Calu3 (cell line): ENCODE results near the gene EMP3. TPM values are rescaled to one million over a fixed set of nuclear protein-coding genes. Genes with fewer than 3 reads are reported as not detected.

Experiments
- BruUV-seq: library from RNA; stranded (reverse); fragments of 400-500 nt; replicated peaks from 2 replicates; lab custom pipeline; 2021; lab: Mats Ljungman, UMichigan
- CTCF ChIA-PET: fragments of 300-600 bp; sonication (Branson Sonifier 250); formaldehyde crosslinking; loops from one replicate; lab custom pipeline; 2022; ENCODE audit warnings: antibody characterized with exemption; lab: Charles Lee
- DNase-seq: peaks from one replicate; pipeline ENCODE4 v3.0.0; 2022
- H3K27ac Mint-ChIP-seq: one replicate; pipeline ENCODE4 v1.8.0; 2022; ENCODE audit warnings: mixed read lengths; ENCODE audit not compliant: unreplicated experiment
- H3K27me3 Mint-ChIP-seq: one replicate; pipeline ENCODE4 v1.8.0; 2022; ENCODE audit warnings: mixed read lengths; ENCODE audit not compliant: unreplicated experiment
- H3K36me3 Mint-ChIP-seq: one replicate; pipeline ENCODE4 v1.8.0; 2022; ENCODE audit warnings: mild to moderate bottlenecking, moderate library complexity, mixed read lengths; ENCODE audit not compliant: insufficient read depth, unreplicated experiment
- H3K4me1 Mint-ChIP-seq: one replicate; pipeline ENCODE4 v1.8.0; 2022; ENCODE audit warnings: mild to moderate bottlenecking, low read depth, mixed read lengths; ENCODE audit not compliant: unreplicated experiment
- H3K4me3 Mint-ChIP-seq: one replicate; pipeline ENCODE4 v1.8.0; 2022; ENCODE audit warnings: mild to moderate bottlenecking, low read depth, moderate library complexity, mixed read lengths; ENCODE audit not compliant: unreplicated experiment
- H3K9me3 Mint-ChIP-seq: one replicate; pipeline ENCODE4 v1.8.0; 2022; ENCODE audit warnings: low read depth, mixed read lengths; ENCODE audit not compliant: unreplicated experiment
- CTCF ChIP-seq: fragments of 200-600 bp; IDR thresholded peaks from one replicate; pipeline ENCODE4 v1.8.0; 2022; ENCODE audit warnings: antibody characterized with exemption; ENCODE audit not compliant: unreplicated experiment
- intact Hi-C: fragments of 100-400 bp; cut with micrococcal nuclease; formaldehyde crosslinking; loops from one replicate; pipeline ENCODE4 v1.10.0; 2022; ENCODE audit not compliant: unreplicated experiment
- total RNA-seq: library from RNA; stranded (reverse); gene quantifications from 2 replicates; pipeline ENCODE4 v1.2.3, GENCODE V29; 2022

Gene EMP3
- total RNA-seq, 1 experiment from 2014 or later, result 29.5 TPM

- BruUV-seq, result no TSS peak
- no peak for TF ChIP-seq CTCF
- Mint-ChIP-seq H3K4me3 (peak overlapping the region; percentile 79), H3K4me1 (peaks cover 53% of the 10 kb centered on the region), H3K9me3 (no peaks in the 10 kb centered on the region), H3K27ac (peak overlapping the region; percentile 83), H3K27me3 (peaks cover 16% of the 10 kb centered on the region), H3K36me3 (peaks cover 50% of the 10 kb centered on the region)
- intact Hi-C loops, result no loop called here
- CTCF ChIA-PET, result interaction anchor here (0.6 to 4.9 kb wide), 14 partner anchors 8 to 291 kb away, joined by 3 to 159 read pairs (median 4); no protein-coding TSS in a partner anchor
- peak; percentile 98 for DNase-seq
These were observed 4.1 kb upstream of the EMP3 start for GRCh38 chr19:48321372-48321621.

GRCh38 chr19:48321622-48322591, 3.4 kb upstream of the EMP3 start:
- peaks cover 59% of the 10 kb centered on the region for H3K4me1 Mint-ChIP-seq

GRCh38 chr19:48329167-48329891, 4.0 kb downstream of the EMP3 start:
- intact Hi-C loops, result no loop called here
- H3K36me3 Mint-ChIP-seq, result peaks cover 72% of the 10 kb centered on the region
- BruUV-seq, result no TSS peak
- peak overlapping the region; percentile 80 for H3K4me3 Mint-ChIP-seq
- CTCF ChIA-PET, result interaction anchor here (1.6 to 2.1 kb wide), 2 partner anchors 8 to 9 kb away, joined by 3 to 7 read pairs; no protein-coding TSS in a partner anchor
- no peaks in the 10 kb centered on the region for H3K27me3 Mint-ChIP-seq
- no peaks in the 10 kb centered on the region for H3K9me3 Mint-ChIP-seq
- H3K4me1 Mint-ChIP-seq, result peaks cover 67% of the 10 kb centered on the region
- peak overlapping the region; percentile 76 for H3K27ac Mint-ChIP-seq
- TF ChIP-seq CTCF, result no peak
- DNase-seq, result peak; percentile 60

More at GRCh38 chr19:48321622-48322591, 3.4 kb upstream of the EMP3 start:
- H3K27ac Mint-ChIP-seq, result peak overlapping the region; percentile 83
- H3K36me3 Mint-ChIP-seq, result peaks cover 56% of the 10 kb centered on the region
- no peak for TF ChIP-seq CTCF
- H3K27me3 Mint-ChIP-seq, result peaks cover 16% of the 10 kb centered on the region
- CTCF ChIA-PET, result interaction anchor here (0.6 to 4.9 kb wide), 14 partner anchors 8 to 291 kb away, joined by 3 to 159 read pairs (median 4); partner anchors contain the start of gene KDELR1
- TSS peak; percentile 75 for BruUV-seq
- peak; percentile 100 for DNase-seq
- H3K4me3 Mint-ChIP-seq, result peak overlapping the region; percentile 79
- H3K9me3 Mint-ChIP-seq, result no peaks in the 10 kb centered on the region
- intact Hi-C loops, result no loop called here

GRCh38 chr19:48330012-48330681, 4.8 kb downstream of the EMP3 start:
- DNase-seq, result peak; percentile 91
- H3K36me3 Mint-ChIP-seq, result peaks cover 71% of the 10 kb centered on the region
- H3K4me1 Mint-ChIP-seq, result peaks cover 67% of the 10 kb centered on the region
- intact Hi-C loops, result loop anchor here (10.0 kb wide), 1 partner anchor 155 kb away; no protein-coding TSS in a partner anchor
- BruUV-seq, result no TSS peak
- no peak for TF ChIP-seq CTCF
- no peaks in the 10 kb centered on the region for H3K9me3 Mint-ChIP-seq
- H3K27me3 Mint-ChIP-seq, result no peaks in the 10 kb centered on the region
- peak overlapping the region; percentile 76 for H3K27ac Mint-ChIP-seq
- peak overlapping the region; percentile 80 for H3K4me3 Mint-ChIP-seq
- CTCF ChIA-PET, result interaction anchor here (1.6 to 2.1 kb wide), 2 partner anchors 9 to 10 kb away, joined by 3 to 7 read pairs; no protein-coding TSS in a partner anchor
